HL-60 (cell line): ENCODE measurements around the gene ADCY5.

Source experiments
- CTCF ChIP-seq: IDR thresholded peaks from one replicate; pipeline ENCODE4 v1.5.1; 2011; ENCODE audit warnings: low read length, control low read depth, inconsistent platforms; ENCODE audit not compliant: insufficient read depth
- GABPA ChIP-seq: IDR thresholded peaks from 2 replicates; pipeline ENCODE4 v1.6.1; 2012; ENCODE audit warnings: low read depth
- POLR2AphosphoS5 ChIP-seq: IDR thresholded peaks from 2 replicates; pipeline ENCODE4 v1.6.1; 2012; ENCODE audit warnings: low read depth
- REST ChIP-seq: IDR thresholded peaks from 2 replicates; pipeline ENCODE4 v1.6.1; 2012; ENCODE audit warnings: low read depth; ENCODE audit not compliant: insufficient replicate concordance
- SPI1 ChIP-seq: IDR thresholded peaks from 2 replicates; pipeline ENCODE4 v1.6.1; 2012; ENCODE audit warnings: low read depth, mild to moderate bottlenecking, borderline replicate concordance

GRCh38 chr3:123371859-123372685 lies 76.8 kb downstream of the ADCY5 start:
- TF ChIP-seq REST, result no peak
- no peak for TF ChIP-seq CTCF
- TF ChIP-seq POLR2AphosphoS5, result no peak
- no peak for TF ChIP-seq GABPA
- TF ChIP-seq SPI1, result no peak
